Activated CD4-positive, CD25-positive, alpha-beta regulatory T cell treated with anti-CD3 and anti-CD28 coated beads, Interleukin-2, amount 50 U/mL, for 16 hours (primary cell): ENCODE results near the gene INMT.

Experiments used
- DNase-seq: peaks from one replicate; pipeline ENCODE4 v3.0.0-alpha.2; 2020; ENCODE audit warnings: low read depth, low spot score

The INMT gene

GRCh38 chr7:30728591-30729100, 23.3 kb upstream of the INMT start:
- DNase-seq = no peak

GRCh38 chr7:30729642-30730041, 22.3 kb upstream of the INMT start:
- DNase-seq = no peak

- DNase-seq = no peak
Observed at GRCh38 chr7:30730097-30730496, 21.8 kb upstream of the INMT start.

GRCh38 chr7:30730996-30731395, 20.9 kb upstream of the INMT start:
- no peak for DNase-seq

GRCh38 chr7:30731581-30731980, 20.4 kb upstream of the INMT start:
- DNase-seq = no peak

- DNase-seq = no peak
Observed at GRCh38 chr7:30732606-30733005, 19.3 kb upstream of the INMT start.

GRCh38 chr7:30733216-30733615, 18.7 kb upstream of the INMT start:
- no peak for DNase-seq

GRCh38 chr7:30733691-30734090, 18.2 kb upstream of the INMT start:
- no peak for DNase-seq

GRCh38 chr7:30734497-30734896, 17.4 kb upstream of the INMT start:
- DNase-seq = no peak

GRCh38 chr7:30735631-30736030, 16.3 kb upstream of the INMT start:
- no peak for DNase-seq

GRCh38 chr7:30736291-30736690, 15.6 kb upstream of the INMT start:
- DNase-seq = no peak

- DNase-seq = no peak
Observed at GRCh38 chr7:30738026-30738915, 13.7 kb upstream of the INMT start.

- no peak for DNase-seq
Observed at GRCh38 chr7:30739691-30740090, 12.2 kb upstream of the INMT start.

- DNase-seq = peak; percentile 58
Observed at GRCh38 chr7:30740417-30741181, 11.3 kb upstream of the INMT start.

- no peak for DNase-seq
Observed at GRCh38 chr7:30741289-30741688, 10.6 kb upstream of the INMT start.

GRCh38 chr7:30743371-30744074, 8.4 kb upstream of the INMT start:
- DNase-seq = no peak

GRCh38 chr7:30744075-30744417, 7.9 kb upstream of the INMT start:
- DNase-seq = no peak

GRCh38 chr7:30745261-30745941, 6.5 kb upstream of the INMT start:
- no peak for DNase-seq

- DNase-seq = no peak
Observed at GRCh38 chr7:30750010-30750409, 1.9 kb upstream of the INMT start.

- DNase-seq = no peak
Observed at GRCh38 chr7:30750683-30751650, 968 bp upstream of the INMT start.
